Measurements from ENCODE around the gene CCDC88C.
A peak's percentile ranks its signal among the peaks of the same experiment; 100 is the strongest.
"Not testable (repeated sequence)": the region's sequence is repeated elsewhere in the genome, so short reads cannot be mapped to it uniquely, and the experiment has no call there.

CCDC88C gene

DNA sequence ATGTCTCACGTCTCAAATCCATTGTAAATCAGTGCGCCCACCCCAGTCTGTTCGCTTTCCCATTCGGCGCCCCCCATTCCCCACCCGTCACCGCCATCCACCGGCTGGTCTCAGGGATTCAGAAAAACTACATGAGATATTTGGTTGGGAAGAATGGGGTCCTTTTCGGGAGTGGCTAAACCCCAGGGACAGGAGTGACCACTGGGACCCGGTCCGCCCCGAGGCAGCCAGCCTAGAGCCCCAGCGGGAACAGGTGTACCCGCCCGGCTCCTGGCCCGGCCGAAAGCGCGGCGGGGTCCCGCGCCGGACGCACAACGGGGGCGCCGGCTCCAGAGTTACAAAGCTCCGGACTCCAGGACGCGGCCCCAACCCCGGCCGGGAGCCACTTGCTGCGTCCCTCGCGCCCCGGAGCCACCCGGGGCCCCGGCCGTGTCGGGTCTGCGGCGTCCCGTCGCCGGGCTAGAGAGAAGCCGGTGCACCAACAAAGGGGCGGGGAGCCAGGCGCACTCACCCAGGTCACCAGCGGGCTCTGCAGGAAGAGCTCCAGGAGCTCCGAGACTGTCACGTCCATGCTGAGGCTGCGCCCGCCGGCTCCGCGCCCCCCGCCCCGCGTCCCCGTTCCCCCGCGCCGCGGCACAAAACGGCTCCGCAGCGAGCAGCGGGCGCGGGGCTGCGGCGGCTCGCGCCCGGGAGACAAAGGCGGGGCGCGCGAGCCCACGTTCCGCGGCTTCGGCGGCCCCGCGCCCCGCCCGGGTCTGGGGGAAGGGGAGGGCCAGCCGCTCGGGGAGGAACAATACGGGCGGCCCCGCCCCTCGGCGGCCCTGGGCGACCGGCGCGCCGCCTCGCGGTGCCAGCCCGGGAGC lies at the start of gene CCDC88C:
CCDC88C (minus strand) TSS at position 701 of the 863 bp plus-strand sequence; CDS start at position 571, 130 bp downstream.
- DNase-seq = peak; percentile 45 to 68

DNA sequence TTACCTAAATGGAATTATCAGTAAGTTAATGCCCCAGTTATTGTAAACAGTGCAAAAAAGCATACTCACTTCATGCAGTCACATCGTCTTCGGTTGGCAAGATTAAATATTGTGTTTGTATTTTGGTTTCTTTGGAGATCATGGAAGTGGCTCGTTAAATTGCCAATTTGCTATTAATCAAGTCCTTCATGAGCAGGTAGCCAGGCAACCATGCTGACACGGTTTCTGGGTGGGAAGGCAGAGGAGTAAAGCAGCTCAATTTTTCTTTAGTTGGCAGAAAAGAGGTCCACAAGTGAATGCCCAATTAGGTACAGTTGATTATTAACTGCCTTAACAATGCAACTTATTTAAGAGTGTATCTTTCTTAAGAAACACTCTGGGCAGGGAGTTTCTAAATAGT lies 48.6 kb upstream of the CCDC88C start:
- DNase-seq = no peak

- DNase-seq = no peak
These were observed 47.1 kb upstream of the CCDC88C start for GRCh38 chr14:91464615-91465205.

DNA sequence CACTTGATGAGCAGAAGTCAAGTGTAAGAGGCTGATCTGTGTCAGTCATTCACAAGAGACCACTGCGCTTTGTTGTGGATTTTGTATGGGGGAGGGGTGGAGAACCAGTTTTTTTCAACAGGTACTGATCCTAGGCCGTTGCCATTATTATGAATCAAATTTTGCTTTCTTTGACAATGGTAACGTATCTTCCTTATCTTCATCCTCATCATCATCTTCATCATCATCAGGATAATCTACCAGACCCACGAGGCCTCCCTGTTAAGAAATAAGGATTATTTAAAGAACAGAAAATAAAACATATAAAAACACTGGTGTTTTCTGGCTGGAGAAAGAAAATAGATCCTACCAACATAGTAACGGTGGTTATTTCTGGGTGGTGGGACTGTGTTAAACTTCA lies 41.0 kb upstream of the CCDC88C start:
- no peak for DNase-seq

GRCh38 chr14:91456283-91456682 lies 38.7 kb upstream of the CCDC88C start:
- DNase-seq = no peak

DNA sequence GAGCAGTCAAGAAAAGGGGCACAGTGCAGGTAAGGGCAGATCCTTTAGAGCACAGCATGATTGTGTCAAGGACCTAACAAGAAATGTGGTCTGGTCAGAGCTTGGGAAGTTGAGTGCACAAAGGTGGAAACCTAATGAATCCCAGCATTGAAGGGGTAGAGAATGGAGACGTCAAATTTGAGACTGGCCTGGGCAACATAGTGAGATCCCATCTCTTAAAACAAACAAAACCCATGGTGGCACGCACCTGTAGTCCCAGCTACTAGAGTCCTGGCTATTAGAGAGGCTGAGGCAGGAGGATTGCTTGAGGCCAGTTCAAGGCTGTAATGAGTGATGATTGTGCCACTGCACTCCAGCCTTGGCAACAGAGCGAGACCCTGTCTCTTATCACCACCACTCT lies 37.0 kb upstream of the CCDC88C start:
- DNase-seq = no peak

DNA sequence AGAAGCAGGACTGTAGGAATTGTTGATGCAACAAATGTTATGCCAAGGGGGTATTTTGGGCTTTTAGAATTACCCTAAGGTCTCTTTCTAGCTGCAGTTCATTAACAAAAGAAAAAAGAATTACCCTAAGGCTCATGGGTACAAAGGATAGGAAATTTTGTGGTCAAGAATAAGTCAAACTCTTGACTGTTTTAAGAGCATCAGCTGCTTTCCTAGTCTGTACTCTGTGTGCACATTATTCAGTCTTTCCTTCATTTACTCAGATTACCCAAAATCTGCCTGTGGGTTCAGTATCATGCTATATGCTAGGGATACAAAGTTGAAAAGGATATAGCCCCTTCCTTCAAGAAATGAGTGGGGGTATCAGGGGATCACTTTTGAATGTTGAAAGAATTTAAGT lies 36.5 kb upstream of the CCDC88C start:
- DNase-seq = no peak

- no peak for DNase-seq
These were observed 36.1 kb upstream of the CCDC88C start for GRCh38 chr14:91453744-91454143.

DNA sequence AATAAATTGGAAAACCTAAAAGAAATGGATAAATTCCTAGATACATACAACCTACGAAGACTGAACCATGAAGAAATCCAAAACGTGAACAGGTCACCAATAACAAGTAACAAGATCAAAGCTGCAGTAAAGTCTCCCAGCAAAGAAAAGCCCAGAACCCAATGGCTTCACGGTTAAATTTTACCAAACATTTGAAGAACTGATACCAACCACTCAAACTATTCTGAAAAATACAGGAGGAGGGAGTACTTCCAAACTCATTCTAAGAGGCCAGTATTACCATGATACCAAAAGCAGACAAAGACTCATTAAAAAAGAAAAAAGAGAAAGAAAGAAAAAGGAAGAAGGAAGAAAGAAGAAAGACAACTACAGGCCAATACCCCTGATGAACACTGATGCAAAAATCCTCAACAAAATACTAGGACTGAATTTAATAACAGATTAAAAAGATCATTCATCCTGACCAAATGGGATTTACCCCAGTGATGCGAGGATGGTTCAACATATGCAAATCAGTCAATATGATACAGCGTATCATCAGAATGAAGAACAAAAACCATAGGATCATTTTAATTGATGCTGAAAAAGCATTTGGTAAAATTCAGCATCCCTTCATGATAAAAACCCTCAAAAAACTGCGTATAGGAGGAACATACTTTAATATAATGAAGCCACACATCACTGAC lies 26.9 kb upstream of the CCDC88C start:
- no peak for DNase-seq

DNA sequence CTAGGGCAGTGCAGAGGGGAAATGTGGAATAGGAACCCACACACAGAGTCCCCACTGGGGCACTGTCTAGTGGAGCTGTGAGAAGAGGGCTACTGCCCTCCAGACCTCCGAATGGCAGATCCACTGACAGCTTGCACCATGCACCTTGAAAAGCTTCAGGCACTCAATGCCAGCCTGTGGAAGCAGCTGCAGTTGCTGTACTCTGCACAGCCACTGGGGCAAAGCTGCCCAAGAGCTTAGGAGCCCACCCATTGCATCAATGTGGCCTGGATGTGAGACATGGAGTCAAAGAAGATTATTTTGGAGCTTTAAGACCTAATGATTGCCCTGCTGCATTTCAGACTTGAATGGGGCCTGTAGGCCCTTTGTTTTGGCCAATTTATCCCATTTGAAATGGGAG lies 21.7 kb upstream of the CCDC88C start:
- no peak for DNase-seq

GRCh38 chr14:91438845-91439244 lies 21.2 kb upstream of the CCDC88C start:
- no peak for DNase-seq

GRCh38 chr14:91436266-91436665 lies 18.6 kb upstream of the CCDC88C start:
- DNase-seq = not testable (repeated sequence)

GRCh38 chr14:91429385-91429784 lies 11.8 kb upstream of the CCDC88C start:
- DNase-seq = no peak

GRCh38 chr14:91428931-91429330 lies 11.3 kb upstream of the CCDC88C start:
- not testable (repeated sequence) for DNase-seq

DNA sequence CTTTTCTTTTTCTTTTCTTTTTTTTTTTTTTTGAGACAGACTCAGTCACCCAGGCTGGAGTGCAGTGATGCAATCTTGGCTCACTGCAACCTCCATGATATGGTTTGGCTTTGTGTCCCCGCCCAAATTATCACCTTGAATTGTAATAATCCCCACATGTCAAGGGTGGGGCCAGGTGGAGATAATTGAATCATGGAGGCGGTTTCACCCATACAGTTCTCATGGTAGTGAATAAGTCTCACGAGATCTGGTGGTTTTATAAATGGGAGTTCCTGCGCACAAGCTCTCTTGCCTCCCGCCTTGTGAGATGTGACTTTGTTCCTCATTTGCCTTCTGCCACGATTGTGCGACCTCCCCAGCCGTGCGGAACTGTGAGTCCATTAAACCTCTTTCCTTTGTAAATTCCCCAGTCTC lies 7.9 kb upstream of the CCDC88C start:
- DNase-seq = not testable (repeated sequence)

DNA sequence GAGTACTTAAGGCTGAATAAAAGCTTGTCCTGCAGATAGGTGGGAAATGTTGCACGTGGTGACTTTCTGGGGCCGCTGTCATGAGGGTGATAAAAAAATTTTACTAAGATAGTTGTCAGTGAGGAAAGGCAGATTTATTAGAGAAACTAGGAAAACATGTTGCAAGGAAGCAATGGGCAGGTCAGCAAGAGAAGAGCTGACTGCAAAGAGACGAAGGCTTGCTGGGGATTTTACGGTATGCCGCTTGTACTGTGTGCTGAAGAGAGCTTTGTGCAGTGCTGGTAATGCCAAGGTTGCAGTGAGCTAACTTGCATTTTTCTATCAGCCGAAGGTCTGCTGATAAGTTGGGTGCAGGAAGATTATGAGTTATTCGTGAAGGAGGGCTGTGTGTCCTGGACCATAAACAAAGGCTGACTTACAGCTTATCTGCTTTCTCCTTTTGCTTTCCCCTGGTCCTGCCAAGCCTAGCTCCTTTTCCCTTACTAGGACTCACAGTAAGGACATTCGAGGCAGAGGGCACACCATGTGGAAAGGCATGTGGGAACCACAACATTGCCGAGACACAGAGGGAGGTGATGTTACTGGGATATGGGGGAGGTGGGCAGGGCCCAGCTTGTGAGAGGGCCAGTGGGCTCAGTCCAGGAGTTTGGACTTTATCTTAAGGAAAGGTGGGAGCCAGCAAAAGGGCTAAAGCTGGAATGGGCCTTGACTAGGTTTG lies 7.4 kb upstream of the CCDC88C start:
- no peak for DNase-seq

DNA sequence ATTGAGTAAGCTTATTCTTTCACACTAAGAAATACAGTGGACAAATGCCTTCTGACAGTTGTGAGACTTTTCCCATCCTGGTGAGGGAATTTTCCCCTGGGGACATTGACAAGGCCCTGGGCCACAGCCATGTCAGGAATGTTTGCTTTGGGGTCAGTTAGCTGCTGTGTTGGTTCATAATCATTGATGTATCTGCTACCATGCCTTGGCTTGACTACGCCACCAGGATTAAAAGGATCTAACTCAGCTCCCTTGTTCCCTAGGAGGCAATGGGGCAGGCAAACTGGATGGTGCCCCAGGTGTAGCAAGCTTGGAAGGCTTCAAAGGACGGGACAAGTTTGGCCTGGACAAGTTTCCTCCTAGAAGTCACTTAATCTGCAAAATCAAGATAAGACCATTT lies 3.1 kb upstream of the CCDC88C start:
- DNase-seq = no peak

DNA sequence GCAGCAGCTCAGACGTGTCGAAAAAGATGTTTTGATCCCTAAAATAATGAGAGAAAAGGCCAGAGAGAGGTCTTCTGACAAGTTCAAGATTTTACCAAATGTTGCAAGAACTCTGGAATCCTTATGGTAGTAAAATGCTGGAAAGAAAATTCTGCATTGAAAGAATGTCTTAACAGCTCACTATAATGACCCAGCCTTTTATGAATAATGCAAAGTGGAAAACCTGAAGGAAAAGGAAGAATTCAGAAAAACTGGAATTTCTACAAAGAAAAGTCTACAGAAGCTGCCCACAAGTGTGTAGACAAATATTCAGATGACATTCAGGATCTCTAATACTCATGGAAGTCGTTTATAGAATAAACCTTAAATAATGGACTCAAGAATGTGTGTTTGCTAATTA lies 1.8 kb upstream of the CCDC88C start:
- no peak for DNase-seq

DNA sequence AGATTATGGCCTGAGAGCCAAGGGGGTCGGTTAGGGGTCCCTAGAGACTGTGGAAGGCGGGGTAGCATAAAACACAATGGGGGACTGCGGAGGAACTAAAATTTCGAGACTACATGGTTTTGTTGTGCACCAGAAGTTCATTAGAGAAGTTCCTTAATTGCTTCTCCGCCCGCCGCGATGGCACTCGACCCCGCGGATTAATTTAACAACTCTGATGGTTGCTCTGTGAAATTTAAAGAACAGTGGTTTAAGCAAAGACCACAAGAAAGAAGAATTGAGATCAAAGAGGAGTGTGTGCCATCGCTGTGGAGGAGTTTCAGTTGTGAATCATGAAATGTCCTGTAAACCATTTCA lies 1.4 kb upstream of the CCDC88C start:
- no peak for DNase-seq

GRCh38 chr14:91418387-91419043 lies 895 bp upstream of the CCDC88C start:
- peak; percentile 4 to 49 for DNase-seq

DNA sequence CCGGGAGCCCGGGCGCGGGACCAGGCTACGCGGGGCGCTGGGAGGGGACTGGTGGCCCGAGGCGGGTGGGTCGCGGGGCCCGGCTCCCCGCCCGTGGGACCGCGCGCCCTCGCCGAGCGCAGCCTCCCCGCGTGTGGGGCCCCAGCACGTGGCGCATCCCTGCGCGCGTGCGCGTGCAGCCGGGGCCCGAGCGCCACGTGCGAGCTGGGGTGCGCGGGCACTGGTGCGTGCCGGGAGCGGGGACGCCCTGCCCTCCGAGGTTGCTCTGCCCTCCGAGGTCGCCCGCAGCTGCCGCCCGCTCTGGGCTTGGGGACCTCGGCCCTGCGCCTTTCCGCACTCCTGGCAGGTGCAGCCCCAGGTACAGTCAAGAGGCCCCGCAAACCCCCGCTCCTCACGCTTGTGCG lies 365 bp upstream of the CCDC88C start:
- peak in 1 of 2 donors; percentile 68 for DNase-seq

DNA sequence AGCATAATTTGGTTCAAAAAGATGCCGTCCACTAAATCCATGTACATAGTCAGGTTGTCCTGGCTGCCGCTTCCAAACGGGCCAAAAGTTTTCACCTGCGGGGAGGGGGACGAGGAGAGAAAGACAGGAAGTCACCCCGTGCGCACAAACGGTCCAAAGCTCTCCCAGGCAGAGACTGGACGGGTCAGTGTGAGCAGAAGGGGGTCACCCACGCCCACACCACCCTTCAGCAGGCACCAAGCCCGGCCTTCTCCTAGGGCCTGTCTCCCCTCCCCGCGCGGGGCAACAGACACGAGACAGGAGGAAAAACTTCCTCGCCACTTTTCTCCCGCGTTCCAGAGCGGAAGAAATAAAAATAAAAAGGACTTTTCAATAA lies 888 bp downstream of the CCDC88C start:
- no peak for DNase-seq

All from bone marrow (tissue), 2 donors.